HG02973 (cell line): ENCODE measurements around the gene SLC10A4.
"Not testable (repeated sequence)": the region's sequence is repeated elsewhere in the genome, so short reads cannot be mapped to it uniquely, and the experiment has no call there.

Experiments
- ATAC-seq: cut with Tn5 transposase; IDR thresholded peaks from one replicate; pipeline ENCODE4 v1.9.1; 2021; ENCODE audit warnings: moderate library complexity; ENCODE audit not compliant: unreplicated experiment

The SLC10A4 gene

GRCh38 chr4:48483006-48483776 is at the start of gene SLC10A4:
Gene SLC10A4, plus strand, starts transcription at chr4:48483343. Its CDS starts 219 bp downstream, at chr4:48483562.
- no peak for ATAC-seq

GRCh38 chr4:48436318-48436717 is 46.8 kb upstream of the SLC10A4 start:
- no peak for ATAC-seq

GRCh38 chr4:48439988-48440387 is 43.2 kb upstream of the SLC10A4 start:
- no peak for ATAC-seq

GRCh38 chr4:48440914-48441313 is 42.2 kb upstream of the SLC10A4 start:
- ATAC-seq = not testable (repeated sequence)

GRCh38 chr4:48445704-48446103 is 37.4 kb upstream of the SLC10A4 start:
- ATAC-seq = no peak

- ATAC-seq = no peak
Measured at GRCh38 chr4:48446642-48447041, 36.5 kb upstream of the SLC10A4 start.

- ATAC-seq = no peak
Measured at GRCh38 chr4:48449151-48449550, 34.0 kb upstream of the SLC10A4 start.

GRCh38 chr4:48450740-48451139 is 32.4 kb upstream of the SLC10A4 start:
- no peak for ATAC-seq

- ATAC-seq = not testable (repeated sequence)
Measured at GRCh38 chr4:48451656-48452055, 31.5 kb upstream of the SLC10A4 start.

GRCh38 chr4:48454591-48454990 is 28.6 kb upstream of the SLC10A4 start:
- no peak for ATAC-seq

GRCh38 chr4:48461000-48461399 is 22.1 kb upstream of the SLC10A4 start:
- ATAC-seq = no peak

GRCh38 chr4:48462363-48462762 is 20.8 kb upstream of the SLC10A4 start:
- no peak for ATAC-seq

GRCh38 chr4:48467442-48467841 is 15.7 kb upstream of the SLC10A4 start:
- no peak for ATAC-seq

GRCh38 chr4:48467891-48468290 is 15.3 kb upstream of the SLC10A4 start:
- ATAC-seq = no peak

- no peak for ATAC-seq
Measured at GRCh38 chr4:48470137-48470536, 13.0 kb upstream of the SLC10A4 start.

- no peak for ATAC-seq
Measured at GRCh38 chr4:48470570-48470969, 12.6 kb upstream of the SLC10A4 start.

- ATAC-seq = no peak
Measured at GRCh38 chr4:48472794-48473193, 10.3 kb upstream of the SLC10A4 start.

- ATAC-seq = no peak
Measured at GRCh38 chr4:48475770-48476169, 7.4 kb upstream of the SLC10A4 start.

- ATAC-seq = no peak
Measured at GRCh38 chr4:48478273-48478672, 4.9 kb upstream of the SLC10A4 start.

- no peak for ATAC-seq
Measured at GRCh38 chr4:48481581-48481980, 1.6 kb upstream of the SLC10A4 start.

GRCh38 chr4:48483777-48484493 is 792 bp downstream of the SLC10A4 start:
- no peak for ATAC-seq

- ATAC-seq = no peak
Measured at GRCh38 chr4:48484494-48485168, 1.5 kb downstream of the SLC10A4 start.
